Ishikawa (cell line): ENCODE results near the gene MRM3.

Experiments
- CEBPB ChIP-seq: IDR thresholded peaks from 2 replicates; pipeline ENCODE4 v1.6.1; 2012
- CREB1 ChIP-seq: IDR thresholded peaks from 2 replicates; pipeline ENCODE4 v1.6.1; 2012; ENCODE audit warnings: low read depth
- EGR1 ChIP-seq: IDR thresholded peaks from 2 replicates; pipeline ENCODE4 v1.6.1; 2012
- EP300 ChIP-seq: IDR thresholded peaks from 2 replicates; pipeline ENCODE4 v1.6.1; 2012; ENCODE audit warnings: borderline replicate concordance
- FOXM1 ChIP-seq: IDR thresholded peaks from 2 replicates; pipeline ENCODE4 v1.6.1; 2012; ENCODE audit warnings: low read depth, borderline replicate concordance
- MAX ChIP-seq: IDR thresholded peaks from 2 replicates; pipeline ENCODE4 v1.6.1; 2012
- NFIC ChIP-seq: IDR thresholded peaks from 2 replicates; pipeline ENCODE4 v1.6.1; 2012
- RAD21 ChIP-seq: IDR thresholded peaks from 2 replicates; pipeline ENCODE4 v1.6.1; 2012; ENCODE audit warnings: low read depth
- REST ChIP-seq: IDR thresholded peaks from 2 replicates; pipeline ENCODE4 v1.6.1; 2012; ENCODE audit warnings: low read depth, mild to moderate bottlenecking
- TAF1 ChIP-seq: IDR thresholded peaks from 2 replicates; pipeline ENCODE4 v1.6.1; 2012; ENCODE audit warnings: low read depth, mild to moderate bottlenecking
- TCF12 ChIP-seq: IDR thresholded peaks from 2 replicates; pipeline ENCODE4 v1.6.1; 2012; ENCODE audit warnings: low read depth
- TEAD4 ChIP-seq: IDR thresholded peaks from 2 replicates; pipeline ENCODE4 v1.6.1; 2012
- USF1 ChIP-seq: IDR thresholded peaks from 2 replicates; pipeline ENCODE4 v1.6.1; 2012
- YY1 ChIP-seq: IDR thresholded peaks from 2 replicates; pipeline ENCODE4 v1.6.1; 2012; ENCODE audit warnings: low read depth
- ZBTB7A ChIP-seq: IDR thresholded peaks from 2 replicates; pipeline ENCODE4 v1.6.1; 2012; ENCODE audit warnings: low read depth

MRM3 gene

GRCh38 chr17:806781-807522 lies 24.8 kb downstream of the MRM3 start:
- TF ChIP-seq FOXM1 (no peak), NFIC (no peak), MAX (no peak), EGR1 (no peak), TEAD4 (no peak), REST (no peak), RAD21 (no peak), CEBPB (no peak), EP300 (no peak), TCF12 (no peak)

- TF ChIP-seq MAX (no peak), YY1 (no peak), TEAD4 (no peak), ZBTB7A (no peak), CEBPB (no peak)
Measured at GRCh38 chr17:807523-808294, 25.6 kb downstream of the MRM3 start.

GRCh38 chr17:811051-811784 lies 29.1 kb downstream of the MRM3 start:
- no peak for TF ChIP-seq CREB1
- no peak for TF ChIP-seq TEAD4
- TF ChIP-seq MAX: no peak
- TF ChIP-seq FOXM1: no peak
- TF ChIP-seq EP300: no peak
- no peak for TF ChIP-seq REST
- no peak for TF ChIP-seq EGR1
- TF ChIP-seq USF1: no peak
- no peak for TF ChIP-seq CEBPB
- no peak for TF ChIP-seq TAF1
- no peak for TF ChIP-seq TCF12
- no peak for TF ChIP-seq NFIC
- TF ChIP-seq YY1: no peak
- no peak for TF ChIP-seq ZBTB7A
- no peak for TF ChIP-seq RAD21

GRCh38 chr17:812638-813204 lies 30.6 kb downstream of the MRM3 start:
- TF ChIP-seq RAD21: no peak
- no peak for TF ChIP-seq MAX
- TF ChIP-seq NFIC: no peak

GRCh38 chr17:814371-814770 lies 32.2 kb downstream of the MRM3 start:
- TF ChIP-seq NFIC (no peak), CEBPB (no peak), EGR1 (no peak), EP300 (no peak), USF1 (no peak), MAX (no peak), ZBTB7A (no peak), CREB1 (no peak)
